DMS53 treated with DMSO at 0.1 percent for 48 hours (cell line): ENCODE data around the gene PDZRN4.
"Not testable (repeated sequence)": the region's sequence is repeated elsewhere in the genome, so short reads cannot be mapped to it uniquely, and the experiment has no call there.

Source experiments
- DNase-seq: peaks from one replicate; lab custom pipeline; 2025; ENCODE audit not compliant: unreplicated experiment; lab: John Stamatoyannopoulos, UW

Gene PDZRN4

DNA sequence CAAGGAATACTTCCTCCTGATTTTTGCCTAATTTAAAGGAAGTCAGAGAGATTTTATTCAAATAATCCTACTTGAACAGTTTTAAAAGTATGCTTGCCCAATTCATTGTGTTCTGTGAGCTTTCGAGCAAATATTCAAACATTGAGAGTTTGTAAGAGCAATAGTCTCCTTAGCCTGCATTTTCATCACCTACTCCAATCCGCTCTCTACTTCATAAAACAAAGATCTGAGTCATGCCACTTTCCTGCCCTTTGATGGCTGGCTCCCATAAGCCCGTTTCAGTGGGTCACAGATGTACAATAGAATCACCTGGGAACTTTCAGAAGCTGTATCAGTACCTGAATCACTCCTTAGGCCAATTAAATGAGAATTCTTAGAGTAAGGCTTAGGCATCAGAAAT, 319.2 kb downstream of the PDZRN4 start:
- DNase-seq, result peak; percentile 85

DNA sequence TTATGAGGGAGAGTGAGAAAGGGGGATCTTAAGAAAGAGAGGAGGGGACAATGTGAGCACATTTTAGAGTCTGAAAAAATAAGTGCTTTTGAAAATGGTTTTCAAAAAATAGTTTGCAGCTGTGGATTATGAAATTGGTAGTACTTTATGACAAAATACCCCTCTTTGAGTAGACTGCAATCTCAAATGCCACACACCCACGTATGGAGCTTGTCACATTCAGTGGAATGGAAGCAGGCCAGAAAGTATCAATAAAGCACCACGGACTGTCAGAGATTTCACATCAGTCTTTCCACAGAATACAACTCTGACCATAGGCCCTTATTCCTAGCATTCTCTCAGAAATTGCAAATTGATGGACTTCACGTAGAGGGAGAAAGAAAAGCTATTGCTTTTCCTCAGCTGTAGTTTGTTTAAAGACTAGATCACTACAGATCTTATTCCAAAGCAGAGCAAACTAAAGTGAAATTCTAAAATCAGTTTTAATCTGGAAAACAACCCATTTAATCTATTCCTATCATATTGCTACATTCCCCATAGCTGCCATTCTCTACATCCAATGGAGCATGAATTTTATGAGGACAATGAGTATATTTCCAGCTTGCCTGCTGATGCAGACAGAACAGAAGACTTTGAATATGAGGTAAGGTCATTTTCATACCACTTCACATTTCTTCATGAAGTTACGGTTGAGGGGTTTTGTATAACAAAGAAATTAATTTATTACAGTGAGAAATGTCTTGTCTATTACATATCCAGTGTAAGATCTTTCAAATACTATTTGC, 321.3 kb downstream of the PDZRN4 start:
- peak; percentile 29 for DNase-seq

DNA sequence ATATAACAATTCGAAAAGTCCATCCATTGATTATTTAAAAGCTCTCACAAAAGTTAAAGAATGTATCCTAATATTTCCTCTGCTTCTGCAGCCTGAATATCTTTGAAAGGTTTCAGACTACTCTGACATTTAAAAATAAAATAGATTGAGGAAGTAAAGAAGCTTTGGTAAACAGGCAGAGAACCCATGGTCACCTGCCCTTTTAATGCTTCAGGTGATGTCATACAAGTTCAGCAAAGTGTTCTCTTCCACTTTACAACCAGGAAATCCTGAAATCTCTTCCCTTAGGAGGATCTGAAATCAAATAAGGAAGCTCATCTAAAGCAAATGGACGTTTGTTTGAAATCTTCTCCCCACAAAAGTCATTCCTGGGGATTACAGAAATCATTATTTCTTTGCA, 322.4 kb downstream of the PDZRN4 start:
- DNase-seq, result peak; percentile 99

DNA sequence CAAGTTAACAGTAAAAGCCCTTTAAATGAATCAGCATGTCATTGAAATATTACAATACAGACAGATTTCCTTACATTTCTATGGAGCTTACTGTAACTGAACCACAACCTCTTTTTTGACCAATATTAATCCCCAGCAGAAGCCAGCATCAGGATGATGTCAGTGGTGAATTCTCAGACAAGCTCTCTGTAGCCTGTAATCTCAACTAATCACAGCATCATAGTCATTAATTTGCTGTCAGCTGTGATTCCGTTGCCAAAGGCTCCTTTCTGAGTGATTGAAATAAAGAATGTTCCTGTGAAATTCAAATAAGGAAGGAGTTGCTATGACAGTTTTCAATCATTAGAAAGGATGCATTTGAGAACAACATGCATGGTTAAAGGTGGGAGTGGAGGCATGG, 323.1 kb downstream of the PDZRN4 start:
- DNase-seq, result no peak

DNA sequence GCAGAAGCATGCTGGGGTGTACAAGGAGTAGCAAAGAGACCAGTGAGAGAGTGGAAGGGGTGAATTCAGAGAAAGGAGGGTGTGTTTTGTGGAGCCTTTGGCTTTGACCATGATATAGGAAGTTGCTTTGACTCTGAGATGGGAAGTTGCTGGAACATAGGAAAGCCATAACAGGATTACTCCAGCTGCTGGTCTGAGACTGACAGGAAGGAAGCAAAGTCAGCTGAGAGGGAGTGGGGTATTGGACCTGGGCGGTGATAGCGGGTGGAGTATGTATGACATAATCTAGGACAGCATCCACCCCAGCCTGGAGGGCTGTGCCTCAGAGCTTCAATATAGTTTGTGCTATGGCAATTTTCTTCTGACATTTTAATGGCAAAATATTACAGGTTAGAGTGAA, 324.4 kb downstream of the PDZRN4 start:
- no peak for DNase-seq

DNA sequence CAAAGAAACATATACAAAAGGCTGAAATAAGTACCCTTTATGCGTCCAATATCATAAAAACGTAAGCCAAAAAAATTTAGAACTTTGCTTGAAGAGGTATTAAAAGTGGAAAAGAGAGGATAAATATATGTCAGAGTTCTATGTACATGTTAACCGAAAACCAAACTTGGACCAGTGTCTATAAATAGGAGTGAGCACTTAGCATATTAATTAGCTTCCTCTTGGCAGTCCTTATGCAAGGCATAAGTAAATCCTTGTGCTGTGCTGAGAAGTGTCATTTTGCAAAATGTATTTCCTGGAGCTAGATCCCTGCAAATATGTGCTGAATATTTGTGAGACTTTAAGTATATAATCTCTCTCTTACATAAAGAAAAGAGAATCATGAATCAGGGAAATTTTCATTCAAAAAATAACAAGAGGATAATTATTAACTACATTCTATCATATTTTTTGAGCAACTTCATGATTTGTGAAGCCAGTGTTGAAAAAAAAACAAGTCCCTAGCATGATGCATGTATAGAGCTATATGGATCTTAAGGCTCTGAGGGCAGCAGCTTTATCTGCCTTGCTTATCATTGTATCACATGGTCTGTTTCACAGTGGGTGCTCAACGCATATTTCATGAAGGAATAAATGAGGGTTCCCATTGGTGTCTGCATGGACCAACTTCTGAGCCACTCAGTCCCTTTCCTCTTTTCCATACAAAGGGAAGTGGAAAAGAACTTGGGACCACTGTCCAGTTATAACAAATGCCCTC, 326.1 kb downstream of the PDZRN4 start:
- peak; percentile 26 for DNase-seq

DNA sequence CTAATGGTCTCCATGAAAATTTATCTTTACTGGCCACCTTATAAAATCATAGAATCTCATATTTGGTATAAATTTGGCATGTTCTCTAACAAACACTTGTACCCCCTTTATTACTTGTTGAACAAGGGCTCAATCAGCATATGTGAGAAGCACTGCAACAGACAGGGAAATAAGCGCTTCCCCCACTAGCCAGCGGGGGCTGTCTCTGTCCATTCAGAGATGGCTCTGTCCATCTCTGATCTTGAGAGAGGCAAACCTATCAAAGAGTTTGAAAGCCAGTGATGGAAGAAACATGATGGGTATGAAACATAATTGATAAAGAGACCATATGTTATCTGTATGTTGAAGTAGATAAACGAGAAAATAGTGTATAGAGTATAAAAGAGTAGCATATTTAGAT, 326.8 kb downstream of the PDZRN4 start:
- peak; percentile 28 for DNase-seq

DNA sequence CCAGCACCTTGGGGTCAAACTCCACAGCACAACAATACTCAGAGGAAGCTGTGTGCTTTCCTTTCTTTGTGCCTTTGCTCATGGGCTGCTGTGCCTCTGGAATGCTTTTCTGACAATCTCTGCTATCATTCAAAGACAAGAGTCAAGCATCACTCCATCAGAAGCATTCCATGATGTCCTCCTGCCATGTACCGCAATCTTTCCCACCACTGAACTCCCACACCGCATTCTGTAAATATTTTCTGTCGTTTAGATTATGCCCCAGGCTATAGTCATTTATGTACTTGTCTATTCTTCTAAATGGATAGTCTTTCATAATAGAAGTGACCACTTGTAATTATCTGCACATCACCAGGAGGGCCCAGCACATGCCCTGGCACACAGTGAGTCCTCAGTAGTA, 327.8 kb downstream of the PDZRN4 start:
- DNase-seq, result no peak

DNA sequence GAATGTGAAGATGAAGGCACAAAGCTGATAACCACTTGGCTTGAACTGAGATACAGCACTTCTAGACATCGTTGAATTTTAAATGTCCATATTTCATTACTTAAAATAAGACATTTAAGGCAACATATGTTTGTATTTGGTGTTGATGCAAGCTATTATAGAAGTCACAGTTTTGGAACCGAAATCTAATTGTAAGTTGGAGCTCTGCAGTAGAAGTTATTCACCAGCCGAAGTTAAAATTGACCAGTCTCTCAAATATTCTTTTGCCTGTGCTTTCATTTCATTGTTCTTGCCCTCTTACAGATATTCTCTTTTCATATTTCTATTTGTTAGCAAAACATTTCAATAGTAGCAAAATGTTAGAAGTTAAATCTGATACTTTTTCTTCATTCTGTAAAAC, 332.7 kb downstream of the PDZRN4 start:
- no peak for DNase-seq

DNA sequence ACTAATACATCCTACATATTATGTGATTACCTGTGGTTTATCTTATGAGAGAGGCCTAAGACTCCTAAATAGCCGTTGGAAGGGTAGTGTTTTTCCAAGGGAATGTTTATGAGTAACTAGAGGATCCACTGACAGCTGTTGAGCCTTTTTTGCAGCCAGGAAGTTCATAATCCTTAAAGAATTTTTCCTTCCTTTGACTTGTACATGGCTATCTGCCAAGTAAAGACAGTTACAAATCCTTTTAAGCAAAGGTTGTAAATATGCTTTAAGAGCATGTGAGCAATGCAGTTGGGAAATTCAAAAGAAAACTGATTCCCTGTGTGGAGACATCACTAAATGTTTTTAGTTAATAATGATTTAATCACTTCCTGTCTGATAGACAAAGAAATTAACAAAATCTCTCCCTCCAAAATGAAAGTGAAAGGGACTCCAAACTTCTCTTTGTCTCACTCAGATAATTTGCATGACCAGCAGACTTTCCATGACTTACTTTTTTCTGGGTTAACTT, 333.8 kb downstream of the PDZRN4 start:
- DNase-seq, result peak; percentile 48

DNA sequence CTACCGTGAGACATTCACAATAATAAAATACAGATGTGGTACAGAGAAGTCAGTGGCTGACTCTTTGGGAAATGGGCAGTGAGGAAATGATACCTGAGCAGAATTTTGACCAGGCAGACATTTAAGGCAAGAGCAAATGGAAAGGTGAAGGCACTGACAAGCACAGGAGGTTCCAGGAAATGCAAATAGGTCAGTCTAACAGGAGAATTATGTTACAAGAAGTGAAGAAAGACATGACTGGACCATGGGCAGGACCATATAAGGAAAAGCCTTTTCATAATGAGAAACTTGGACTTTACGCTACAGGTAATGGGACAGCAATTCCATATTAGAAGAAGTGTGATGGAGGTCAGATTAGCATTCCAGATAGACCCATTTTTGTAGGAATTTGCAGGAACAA, 338.9 kb downstream of the PDZRN4 start:
- DNase-seq, result no peak

DNA sequence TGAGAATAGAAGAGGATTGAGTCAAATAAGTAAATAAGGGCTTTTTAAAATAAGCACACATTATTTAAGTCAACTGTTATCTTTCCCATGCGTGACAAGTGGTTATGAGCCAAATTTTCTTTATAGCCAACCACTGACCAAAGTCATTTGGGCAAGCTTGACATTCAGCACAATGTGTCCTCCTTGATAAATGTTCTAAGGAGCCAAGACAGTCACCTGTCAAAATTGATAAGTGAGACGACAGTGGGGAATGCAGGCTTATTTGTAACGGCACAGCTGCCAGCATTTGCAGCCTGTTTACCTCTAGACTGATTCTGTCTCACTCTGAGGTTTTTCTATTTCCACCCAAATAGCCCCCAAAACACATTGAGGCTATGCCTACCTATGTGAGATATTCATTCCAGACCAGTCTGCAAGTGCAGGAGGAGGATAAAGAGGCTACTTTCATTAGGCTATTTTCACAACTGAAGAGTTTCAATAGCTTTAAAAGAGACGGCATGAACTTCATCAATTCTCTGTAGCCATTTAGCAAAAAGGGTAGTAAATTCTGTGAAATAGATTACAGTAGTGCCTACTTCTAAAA, 339.5 kb downstream of the PDZRN4 start:
- DNase-seq, result no peak

DNA sequence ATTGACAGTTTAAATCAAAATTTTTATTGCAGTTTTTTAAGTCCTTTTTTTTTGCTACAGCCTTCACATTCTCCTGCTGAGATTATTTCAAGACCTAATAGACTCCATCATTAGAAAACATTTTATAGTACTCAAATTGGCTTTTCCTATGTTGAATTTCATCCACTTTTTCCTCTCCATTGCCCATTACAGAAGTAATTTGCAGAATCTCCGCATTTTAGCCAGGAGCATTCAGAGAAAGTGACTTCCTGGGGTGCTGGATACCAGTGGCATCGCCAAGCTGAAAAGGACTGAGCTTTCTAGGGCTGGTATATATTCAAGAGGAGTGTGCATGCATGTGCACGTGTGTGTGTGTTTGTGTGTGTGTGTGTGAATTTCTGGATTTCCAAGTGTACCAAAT, 340.8 kb downstream of the PDZRN4 start:
- DNase-seq, result no peak

DNA sequence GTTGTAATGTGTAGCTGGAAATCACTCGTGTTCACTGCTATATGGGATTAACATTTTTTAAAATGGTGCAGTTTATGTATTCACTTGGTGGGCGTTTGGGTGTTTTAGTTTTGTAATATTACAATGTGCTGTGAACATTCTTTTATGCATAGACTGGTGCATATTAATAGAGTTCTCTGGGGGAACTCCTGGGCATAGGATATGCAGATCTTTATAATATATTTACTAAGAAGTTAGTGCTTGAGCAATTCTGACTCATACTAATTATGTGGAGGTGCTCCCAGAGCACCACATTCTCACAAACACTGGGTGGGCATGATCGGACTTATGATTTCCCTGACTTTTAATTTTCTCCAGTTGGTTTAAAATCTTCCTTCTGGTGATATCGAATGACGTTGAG, 342.3 kb downstream of the PDZRN4 start:
- no peak for DNase-seq

DNA sequence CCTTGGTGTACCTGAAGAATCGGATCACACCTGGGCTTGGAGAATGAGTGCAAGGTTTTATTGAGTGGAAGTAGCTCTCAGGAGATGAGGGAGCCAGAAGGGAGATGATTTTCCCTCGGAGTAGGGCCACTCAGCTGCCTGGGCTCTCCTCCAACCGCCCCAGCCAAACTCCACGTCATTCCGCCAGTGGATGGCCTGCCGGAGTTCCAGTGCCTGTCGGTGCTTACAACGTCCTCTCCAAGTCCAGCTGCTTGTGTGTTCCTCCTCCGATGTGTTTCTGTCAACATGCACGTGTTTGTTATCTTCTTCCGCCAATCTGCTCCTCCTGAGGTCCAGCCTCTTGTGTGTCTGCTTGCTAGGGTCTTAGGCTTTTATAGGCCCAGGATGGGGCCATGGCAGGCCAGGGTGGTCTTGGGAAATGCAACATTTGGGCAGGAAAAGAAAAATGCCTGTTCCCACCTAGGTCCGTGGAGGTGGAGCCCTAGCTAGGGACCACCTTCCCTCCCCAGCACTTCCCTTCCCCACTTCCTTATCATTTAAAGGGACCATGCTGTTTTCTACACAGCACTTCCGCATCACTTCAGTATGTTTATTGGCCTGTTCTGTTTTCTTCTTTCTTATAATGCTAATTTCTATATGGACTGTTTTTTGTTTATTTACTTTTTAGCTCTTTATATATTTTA, 343.2 kb downstream of the PDZRN4 start:
- no peak for DNase-seq

DNA sequence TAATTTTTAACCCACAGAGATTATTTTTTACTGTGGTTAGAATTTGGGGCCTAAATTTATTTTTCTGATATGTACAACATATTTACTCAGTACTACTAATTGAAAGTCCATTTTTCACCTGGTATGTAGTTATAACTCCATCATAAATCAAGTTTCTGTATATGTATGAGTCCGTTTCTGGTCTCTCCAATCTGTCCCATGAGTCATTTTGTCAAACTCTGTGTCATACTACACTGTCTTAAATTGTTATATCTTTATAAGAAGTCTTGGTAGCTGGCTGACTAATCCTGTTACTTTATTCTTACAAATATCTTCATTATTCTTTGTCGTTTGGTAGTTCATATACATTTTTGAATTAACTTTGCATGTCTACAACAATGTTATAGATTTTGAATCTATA, 344.0 kb downstream of the PDZRN4 start:
- DNase-seq, result no peak

DNA sequence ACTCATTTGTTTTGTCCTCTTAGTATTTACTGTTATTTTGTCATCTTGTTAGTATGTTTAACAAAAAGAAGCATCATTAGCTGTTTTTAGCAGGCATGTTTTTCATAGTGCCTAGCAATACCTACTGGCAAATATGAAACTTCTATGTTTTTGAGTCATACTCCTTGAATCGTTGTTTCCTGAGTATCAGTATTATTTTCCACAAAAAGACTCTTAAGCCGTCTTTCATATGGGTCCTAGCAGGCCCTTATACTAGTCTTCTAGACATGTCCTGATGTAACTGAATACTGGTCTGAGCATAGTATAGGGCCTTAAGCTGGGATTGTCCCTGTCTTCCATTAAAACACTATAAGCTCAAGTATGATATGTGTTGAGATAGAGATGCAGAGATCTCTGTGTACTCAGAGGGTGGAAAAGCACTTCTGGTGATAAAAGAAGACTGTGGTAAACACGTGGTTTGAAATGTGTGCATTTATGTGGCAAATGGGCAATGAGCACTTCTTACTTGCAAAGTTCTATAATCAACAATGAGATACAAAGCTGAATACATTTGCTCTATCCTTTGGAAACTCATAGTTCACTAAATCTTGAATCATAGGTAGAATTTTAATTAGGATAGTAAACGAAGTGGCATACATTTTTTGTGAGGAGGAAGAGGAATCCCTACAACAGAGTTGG, 348.8 kb downstream of the PDZRN4 start:
- no peak for DNase-seq

DNA sequence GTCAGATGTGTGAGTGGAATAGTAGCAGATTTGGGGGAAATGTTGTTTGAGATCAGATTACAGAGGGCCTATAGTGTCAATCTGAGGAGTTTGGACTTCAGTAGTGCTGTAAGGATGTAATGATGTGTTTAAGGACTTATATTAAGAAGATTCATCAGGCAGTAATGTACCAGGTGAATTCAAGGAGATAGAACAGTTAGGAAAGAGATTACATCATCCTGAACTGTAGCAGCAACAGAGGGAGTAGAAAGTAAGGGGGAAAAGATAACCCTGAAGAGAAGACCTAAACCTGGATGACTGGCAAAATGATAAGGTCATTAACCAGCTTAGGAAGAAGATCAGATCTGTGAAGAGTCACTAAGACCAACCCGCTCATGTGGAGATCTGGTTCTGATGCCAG, 349.4 kb downstream of the PDZRN4 start:
- DNase-seq, result no peak

DNA sequence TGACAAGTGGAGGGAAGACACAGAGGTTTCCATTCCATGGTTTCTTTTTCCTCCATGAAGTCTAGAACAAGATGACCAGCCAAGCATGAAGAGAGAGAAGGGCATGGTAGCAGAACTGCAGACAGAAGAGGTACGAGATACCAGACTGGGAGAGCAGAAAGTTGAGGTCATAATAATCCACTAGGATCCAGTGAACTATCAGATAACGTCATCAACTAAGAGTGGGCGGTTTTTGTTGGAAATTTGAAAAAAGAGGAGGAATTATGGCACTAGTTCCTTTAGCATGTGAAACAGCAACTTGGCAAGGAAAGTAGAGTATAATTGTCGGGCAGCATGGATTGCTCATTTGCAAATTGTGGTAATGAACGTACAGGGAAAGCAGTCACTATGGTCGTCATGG, 357.6 kb downstream of the PDZRN4 start:
- DNase-seq, result no peak

DNA sequence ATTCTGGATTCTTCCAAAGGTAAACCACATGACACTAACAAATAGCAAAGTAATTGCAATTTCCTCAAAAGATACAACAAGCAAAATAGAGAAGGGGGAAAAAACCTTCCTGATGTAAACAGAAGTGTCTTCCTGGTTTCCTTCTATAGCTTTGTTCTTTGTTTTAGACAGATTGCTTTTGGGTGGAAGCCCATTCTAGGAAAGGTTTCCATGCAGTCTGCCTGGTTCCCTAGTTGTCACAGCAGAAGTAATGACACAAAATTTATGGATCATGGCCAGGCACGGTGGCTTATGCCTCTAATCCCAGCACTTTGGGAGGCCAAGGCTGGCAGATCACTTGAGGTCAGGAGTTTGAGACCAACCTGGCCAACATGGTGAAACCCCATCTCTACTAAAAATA, 359.0 kb downstream of the PDZRN4 start:
- DNase-seq, result not testable (repeated sequence)

DNA sequence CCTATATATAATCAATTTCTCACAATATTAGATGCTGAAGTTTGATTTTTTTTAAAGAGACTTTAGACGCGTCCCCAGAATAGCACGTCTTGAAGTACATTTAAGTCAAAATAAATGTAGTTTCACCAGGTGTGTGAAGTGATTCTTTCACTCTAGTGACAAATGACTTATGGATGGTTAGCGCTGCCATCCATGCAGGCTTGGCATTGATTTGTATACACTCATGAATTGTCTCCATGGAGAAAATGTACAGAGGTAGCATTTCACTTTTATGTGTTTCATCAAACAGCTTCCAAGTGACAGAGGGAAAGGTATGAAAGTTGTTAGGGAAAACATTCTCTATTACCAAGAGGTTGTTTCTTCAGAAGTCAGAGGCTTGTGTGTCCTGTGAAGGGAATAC, 360.8 kb downstream of the PDZRN4 start:
- no peak for DNase-seq
